HepG2 (cell line): ENCODE measurements around the gene SNAP29. TPM values are rescaled to one million over a fixed set of nuclear protein-coding genes. Genes with fewer than 3 reads are reported as not detected.

Experiments
- ATF7 ChIP-seq, 2 experiments: fragments of 450-650 bp in 1 of 2; sonication (generic) in 1 of 2; formaldehyde crosslinking in 1 of 2; IDR thresholded peaks; 2 replicates each; pipeline versions ENCODE4 v1.4.0 to v1.6.1; 2016 to 2020; ENCODE audit warnings: antibody characterized with exemption in 1 of 2, mild to moderate bottlenecking in 1 of 2, missing genetic modification reagents in 1 of 2
- EZH2 ChIP-seq: conservative IDR thresholded peaks from 2 replicates; pipeline ENCODE4 v1.6.1; 2012; ENCODE audit warnings: mild to moderate bottlenecking, low read depth, low read length, moderate library complexity
- JUNB ChIP-seq: sonication (generic); formaldehyde crosslinking; IDR thresholded peaks from 2 replicates; pipeline ENCODE4 v1.8.0; 2022; ENCODE audit warnings: missing genetic modification reagents, mild to moderate bottlenecking, borderline replicate concordance
- KLF15 ChIP-seq: sonication (generic); formaldehyde crosslinking; IDR thresholded peaks from 2 replicates; pipeline ENCODE4 v1.8.1; 2023; ENCODE audit warnings: borderline replicate concordance, mild to moderate bottlenecking, inconsistent platforms, missing genetic modification reagents, mixed read lengths
- MAZ ChIP-seq, 2 experiments: sonication (generic) in 1 of 2; formaldehyde crosslinking in 1 of 2; IDR thresholded peaks; 2 replicates each; pipeline versions ENCODE4 v1.5.0 to v1.6.1; 2012 to 2020; ENCODE audit warnings: low read depth in 2 of 2, mild to moderate bottlenecking in 2 of 2, borderline replicate concordance in 1 of 2, improper control_type of control experiment in 1 of 2, low read length in 1 of 2, missing genetic modification reagents in 1 of 2, moderate library complexity in 1 of 2
- MEIS2 ChIP-seq: sonication (generic); formaldehyde crosslinking; IDR thresholded peaks from 2 replicates; pipeline ENCODE4 v1.9.0; 2021; ENCODE audit warnings: mild to moderate bottlenecking, missing genetic modification reagents
- PCBP2 ChIP-seq: fragments of 200-400 bp; formaldehyde crosslinking; optimal IDR thresholded peaks from 2 replicates; pipeline ENCODE3; 2018; ENCODE audit warnings: low read length, low read depth; ENCODE audit not compliant: poor library complexity, severe bottlenecking
- POLR2A ChIP-seq, 2 experiments: IDR thresholded peaks; 2 replicates each; pipeline ENCODE4 v1.6.1; 2011; ENCODE audit warnings: low read depth in 2 of 2, low read length in 2 of 2, mild to moderate bottlenecking in 1 of 2, moderate library complexity in 1 of 2; ENCODE audit not compliant: insufficient read depth in 1 of 2
- SAFB2 ChIP-seq: sonication (generic); formaldehyde crosslinking; IDR thresholded peaks from 2 replicates; pipeline ENCODE4 v1.5.1; 2020; ENCODE audit warnings: missing genetic modification reagents, low read depth, mild to moderate bottlenecking, borderline replicate concordance
- XBP1 ChIP-seq: sonication (generic); formaldehyde crosslinking; IDR thresholded peaks from 2 replicates; pipeline ENCODE4 v1.5.0; 2020; ENCODE audit warnings: missing genetic modification reagents
- YEATS4 ChIP-seq: sonication (generic); formaldehyde crosslinking; IDR thresholded peaks from 2 replicates; pipeline ENCODE4 v1.4.0; 2020; ENCODE audit warnings: missing genetic modification reagents, borderline replicate concordance
- ZBTB3 ChIP-seq: sonication (generic); formaldehyde crosslinking; IDR thresholded peaks from 2 replicates; pipeline ENCODE4 v1.4.0; 2020; ENCODE audit warnings: low read depth, mild to moderate bottlenecking, moderate library complexity, missing genetic modification reagents, borderline replicate concordance
- ZBTB34 ChIP-seq: sonication (generic); formaldehyde crosslinking; IDR thresholded peaks from 2 replicates; pipeline ENCODE4 v1.8.0; 2022; ENCODE audit warnings: mild to moderate bottlenecking, missing genetic modification reagents
- ZFAT ChIP-seq: sonication (generic); formaldehyde crosslinking; conservative IDR thresholded peaks from 2 replicates; pipeline ENCODE4 v1.8.1; 2023; ENCODE audit warnings: missing genetic modification reagents, inconsistent platforms
- ZNF33A ChIP-seq: sonication (generic); formaldehyde crosslinking; IDR thresholded peaks from 2 replicates; pipeline ENCODE4 v1.5.1; 2020; ENCODE audit warnings: missing genetic modification reagents, mild to moderate bottlenecking, moderate library complexity, borderline replicate concordance
- ZNF547 ChIP-seq: sonication (generic); formaldehyde crosslinking; IDR thresholded peaks from 2 replicates; pipeline ENCODE4 v1.5.1; 2020; ENCODE audit warnings: mild to moderate bottlenecking, missing genetic modification reagents
- ZNF564 ChIP-seq: sonication (generic); formaldehyde crosslinking; IDR thresholded peaks from 2 replicates; pipeline ENCODE4 v1.8.1; 2023; ENCODE audit warnings: mild to moderate bottlenecking, missing genetic modification reagents
- ZNF577 ChIP-seq: sonication (generic); formaldehyde crosslinking; IDR thresholded peaks from 2 replicates; pipeline ENCODE4 v1.4.0; 2020; ENCODE audit warnings: mild to moderate bottlenecking, low read depth, missing genetic modification reagents, borderline replicate concordance
- ZNF776 ChIP-seq: sonication (generic); formaldehyde crosslinking; IDR thresholded peaks from 2 replicates; pipeline ENCODE4 v1.4.0; 2020; ENCODE audit warnings: mild to moderate bottlenecking, missing genetic modification reagents
- polyA plus RNA-seq, 8 experiments: library from polyadenylated mRNA; depleted of rRNA in 3 of 8; stranded (reverse) in 7 of 8; unstranded in 1 of 8; fragments of >200 nt; fragmentation: Illumina TruSeq in 4 of 8; extraction: Trizol in 4 of 8; gene quantifications; 2 replicates each; pipeline versions ENCODE4 v1.2.1 to v1.2.3, GENCODE V29; 2011 to 2016; ENCODE audit warnings: low read depth in 4 of 8, missing spikeins in 1 of 8, mixed read lengths in 1 of 8; ENCODE audit not compliant: insufficient read depth in 1 of 8
- total RNA-seq, 5 experiments: library from RNA; depleted of rRNA; stranded (reverse); fragments of >200 nt; fragmentation: Illumina TruSeq; extraction: Trizol; gene quantifications; 2 replicates each; pipeline ENCODE4 v1.2.3, GENCODE V29; 2016; ENCODE audit warnings: low read depth in 1 of 5
- TF ChIP-seq, protein P1 (sequence below): sonication (generic); formaldehyde crosslinking; IDR thresholded peaks from 2 replicates; pipeline ENCODE4 v1.5.1; 2020; ENCODE audit warnings: missing genetic modification reagents, mild to moderate bottlenecking, borderline replicate concordance
- TF ChIP-seq, protein P2 (sequence below): sonication (generic); formaldehyde crosslinking; IDR thresholded peaks from 2 replicates; pipeline ENCODE4 v1.4.0; 2020; ENCODE audit warnings: low read depth, mild to moderate bottlenecking, missing genetic modification reagents
- TF ChIP-seq, protein P3 (sequence below): sonication (generic); formaldehyde crosslinking; IDR thresholded peaks from 2 replicates; pipeline ENCODE4 v1.5.0; 2020; ENCODE audit warnings: missing genetic modification reagents

SNAP29 gene
- total and polyA plus RNA-seq, 2 of the 13 experiments (the other 11 are each of a cell fraction or from before 2014, with no cell fraction given), result 12.3 to 30.7 TPM

- TF ChIP-seq, protein P1, sequence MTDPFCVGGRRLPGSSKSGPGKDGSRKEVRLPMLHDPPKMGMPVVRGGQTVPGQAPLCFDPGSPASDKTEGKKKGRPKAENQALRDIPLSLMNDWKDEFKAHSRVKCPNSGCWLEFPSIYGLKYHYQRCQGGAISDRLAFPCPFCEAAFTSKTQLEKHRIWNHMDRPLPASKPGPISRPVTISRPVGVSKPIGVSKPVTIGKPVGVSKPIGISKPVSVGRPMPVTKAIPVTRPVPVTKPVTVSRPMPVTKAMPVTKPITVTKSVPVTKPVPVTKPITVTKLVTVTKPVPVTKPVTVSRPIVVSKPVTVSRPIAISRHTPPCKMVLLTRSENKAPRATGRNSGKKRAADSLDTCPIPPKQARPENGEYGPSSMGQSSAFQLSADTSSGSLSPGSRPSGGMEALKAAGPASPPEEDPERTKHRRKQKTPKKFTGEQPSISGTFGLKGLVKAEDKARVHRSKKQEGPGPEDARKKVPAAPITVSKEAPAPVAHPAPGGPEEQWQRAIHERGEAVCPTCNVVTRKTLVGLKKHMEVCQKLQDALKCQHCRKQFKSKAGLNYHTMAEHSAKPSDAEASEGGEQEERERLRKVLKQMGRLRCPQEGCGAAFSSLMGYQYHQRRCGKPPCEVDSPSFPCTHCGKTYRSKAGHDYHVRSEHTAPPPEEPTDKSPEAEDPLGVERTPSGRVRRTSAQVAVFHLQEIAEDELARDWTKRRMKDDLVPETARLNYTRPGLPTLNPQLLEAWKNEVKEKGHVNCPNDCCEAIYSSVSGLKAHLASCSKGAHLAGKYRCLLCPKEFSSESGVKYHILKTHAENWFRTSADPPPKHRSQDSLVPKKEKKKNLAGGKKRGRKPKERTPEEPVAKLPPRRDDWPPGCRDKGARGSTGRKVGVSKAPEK, result 0 out of 2 replicates have a peak, but pooled peaks have one; percentile 57
- TF ChIP-seq, protein P2, sequence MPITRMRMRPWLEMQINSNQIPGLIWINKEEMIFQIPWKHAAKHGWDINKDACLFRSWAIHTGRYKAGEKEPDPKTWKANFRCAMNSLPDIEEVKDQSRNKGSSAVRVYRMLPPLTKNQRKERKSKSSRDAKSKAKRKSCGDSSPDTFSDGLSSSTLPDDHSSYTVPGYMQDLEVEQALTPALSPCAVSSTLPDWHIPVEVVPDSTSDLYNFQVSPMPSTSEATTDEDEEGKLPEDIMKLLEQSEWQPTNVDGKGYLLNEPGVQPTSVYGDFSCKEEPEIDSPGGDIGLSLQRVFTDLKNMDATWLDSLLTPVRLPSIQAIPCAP (CRISPR knock-in tag), result no peak
- TF ChIP-seq ZNF33A (no peak), YEATS4 (CRISPR knock-in tag) (no peak), ZNF577 (CRISPR knock-in tag) (no peak), PCBP2 (no peak), ATF7 (IDR thresholded peaks at IDR 0.05) (no peak), ATF7 (CRISPR knock-in tag; IDR thresholded peaks at IDR 0.05) (no peak), ZFAT (CRISPR knock-in tag) (no peak), ZBTB34 (CRISPR knock-in tag) (0 out of 2 replicates have a peak, but pooled peaks have one; percentile 57), ZNF547 (CRISPR knock-in tag) (0 out of 2 replicates have a peak, but pooled peaks have one; percentile 45), ZBTB3 (CRISPR knock-in tag) (no peak), ZNF564 (CRISPR knock-in tag) (no peak), KLF15 (CRISPR knock-in tag) (no peak), XBP1 (CRISPR knock-in tag) (no peak), POLR2A (IDR thresholded peaks at IDR 0.05; ENCODE audit: insufficient read depth in 1 of 2, low read depth in 2 of 2, low read length in 2 of 2) (no peak), MAZ (IDR thresholded peaks at IDR 0.05; ENCODE audit: borderline replicate concordance, low read depth, low read length) (no peak), MAZ (CRISPR knock-in tag; IDR thresholded peaks at IDR 0.05; ENCODE audit: low read depth) (peak; percentile 67; the same call in 1 of the 2 replicates), JUNB (CRISPR knock-in tag) (no peak), EZH2 (no peak), SAFB2 (no peak; the same call in 1 of the 2 replicates), MEIS2 (no peak; the same call in 1 of the 2 replicates), ZNF776 (CRISPR knock-in tag) (no peak)
- TF ChIP-seq, protein P3, sequence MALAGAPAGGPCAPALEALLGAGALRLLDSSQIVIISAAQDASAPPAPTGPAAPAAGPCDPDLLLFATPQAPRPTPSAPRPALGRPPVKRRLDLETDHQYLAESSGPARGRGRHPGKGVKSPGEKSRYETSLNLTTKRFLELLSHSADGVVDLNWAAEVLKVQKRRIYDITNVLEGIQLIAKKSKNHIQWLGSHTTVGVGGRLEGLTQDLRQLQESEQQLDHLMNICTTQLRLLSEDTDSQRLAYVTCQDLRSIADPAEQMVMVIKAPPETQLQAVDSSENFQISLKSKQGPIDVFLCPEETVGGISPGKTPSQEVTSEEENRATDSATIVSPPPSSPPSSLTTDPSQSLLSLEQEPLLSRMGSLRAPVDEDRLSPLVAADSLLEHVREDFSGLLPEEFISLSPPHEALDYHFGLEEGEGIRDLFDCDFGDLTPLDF, result no peak
Observed at GRCh38 chr22:20885557-20886323, 26.9 kb downstream of the SNAP29 start (continued).
